ENCODE data around the gene CLOCK.

The CLOCK gene

GRCh38 chr4:55538531-55538930 is 8.2 kb downstream of the CLOCK start:
- Histone ChIP-seq H3F3A (ENCODE audit: low read depth) (0 out of 2 replicates have a peak, but pooled peaks cover 4% of the 10 kb centered on the region), H3K27me3 (ENCODE audit: insufficient read depth, low read length, poor library complexity, severe bottlenecking) (no peaks in the 10 kb centered on the region), H3K36me3 (ENCODE audit: insufficient read depth, low read length) (no peaks in the 10 kb centered on the region), H3K4me1 (ENCODE audit: insufficient read depth, low read length, poor library complexity, severe bottlenecking) (peaks cover 21% of the 10 kb centered on the region), H2AFZ (ENCODE audit: low read length) (no peak overlapping the region), H3K9ac (ENCODE audit: low read depth, low read length, poor library complexity, severe bottlenecking) (no peak overlapping the region), H3K9me2 (replicated peaks; ENCODE audit: low read depth, low read length) (no peaks in the 10 kb centered on the region), H3K4me3 (ENCODE audit: low read length, poor library complexity, severe bottlenecking) (no peak overlapping the region), H3K9me3 (ENCODE audit: insufficient read depth, low read depth, low read length) (no peaks in the 10 kb centered on the region), H3K4me2 (ENCODE audit: low read depth, low read length, poor library complexity, severe bottlenecking) (peak overlapping the region; percentile 43), H3K79me2 (ENCODE audit: insufficient read depth, low read length) (no peaks in the 10 kb centered on the region), H4K20me1 (ENCODE audit: insufficient read depth, low read length, poor library complexity, severe bottlenecking) (peaks cover 8% of the 10 kb centered on the region)
- TF ChIP-seq, protein P1, sequence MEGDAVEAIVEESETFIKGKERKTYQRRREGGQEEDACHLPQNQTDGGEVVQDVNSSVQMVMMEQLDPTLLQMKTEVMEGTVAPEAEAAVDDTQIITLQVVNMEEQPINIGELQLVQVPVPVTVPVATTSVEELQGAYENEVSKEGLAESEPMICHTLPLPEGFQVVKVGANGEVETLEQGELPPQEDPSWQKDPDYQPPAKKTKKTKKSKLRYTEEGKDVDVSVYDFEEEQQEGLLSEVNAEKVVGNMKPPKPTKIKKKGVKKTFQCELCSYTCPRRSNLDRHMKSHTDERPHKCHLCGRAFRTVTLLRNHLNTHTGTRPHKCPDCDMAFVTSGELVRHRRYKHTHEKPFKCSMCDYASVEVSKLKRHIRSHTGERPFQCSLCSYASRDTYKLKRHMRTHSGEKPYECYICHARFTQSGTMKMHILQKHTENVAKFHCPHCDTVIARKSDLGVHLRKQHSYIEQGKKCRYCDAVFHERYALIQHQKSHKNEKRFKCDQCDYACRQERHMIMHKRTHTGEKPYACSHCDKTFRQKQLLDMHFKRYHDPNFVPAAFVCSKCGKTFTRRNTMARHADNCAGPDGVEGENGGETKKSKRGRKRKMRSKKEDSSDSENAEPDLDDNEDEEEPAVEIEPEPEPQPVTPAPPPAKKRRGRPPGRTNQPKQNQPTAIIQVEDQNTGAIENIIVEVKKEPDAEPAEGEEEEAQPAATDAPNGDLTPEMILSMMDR (conservative IDR thresholded peaks at IDR 0.05; ENCODE audit: low read length) = no peak
- no peak for TF ChIP-seq EZH2phosphoT487 (IDR thresholded peaks at IDR 0.05; ENCODE audit: borderline replicate concordance)

GRCh38 chr4:55534306-55534705 is 12.4 kb downstream of the CLOCK start:
- Histone ChIP-seq H3K4me1 (ENCODE audit: insufficient read depth, low read length, poor library complexity, severe bottlenecking) (peaks cover 12% of the 10 kb centered on the region), H4K20me1 (ENCODE audit: insufficient read depth, low read length, poor library complexity, severe bottlenecking) (peaks cover 8% of the 10 kb centered on the region), H3K79me2 (ENCODE audit: insufficient read depth, low read length) (no peaks in the 10 kb centered on the region), H3F3A (ENCODE audit: low read depth) (0 out of 2 replicates have a peak, but pooled peaks cover 4% of the 10 kb centered on the region), H3K27me3 (ENCODE audit: insufficient read depth, low read length, poor library complexity, severe bottlenecking) (no peaks in the 10 kb centered on the region), H3K4me3 (ENCODE audit: low read length, poor library complexity, severe bottlenecking) (no peak overlapping the region), H3K9me2 (replicated peaks; ENCODE audit: low read depth, low read length) (no peaks in the 10 kb centered on the region), H2AFZ (ENCODE audit: low read length) (no peak overlapping the region), H3K9ac (ENCODE audit: low read depth, low read length, poor library complexity, severe bottlenecking) (no peak overlapping the region), H3K4me2 (ENCODE audit: low read depth, low read length, poor library complexity, severe bottlenecking) (no peak overlapping the region), H3K36me3 (ENCODE audit: insufficient read depth, low read length) (no peaks in the 10 kb centered on the region), H3K9me3 (ENCODE audit: insufficient read depth, low read depth, low read length) (no peaks in the 10 kb centered on the region)
- TF ChIP-seq, protein P1 (conservative IDR thresholded peaks at IDR 0.05; ENCODE audit: low read length) = no peak
- TF ChIP-seq EZH2phosphoT487 (IDR thresholded peaks at IDR 0.05; ENCODE audit: borderline replicate concordance) = no peak

- Histone ChIP-seq H3K4me1 (ENCODE audit: insufficient read depth, low read length, poor library complexity, severe bottlenecking) (no peaks in the 10 kb centered on the region), H3K9ac (ENCODE audit: low read depth, low read length, poor library complexity, severe bottlenecking) (no peak overlapping the region), H3K4me3 (ENCODE audit: low read length, poor library complexity, severe bottlenecking) (no peak overlapping the region), H3F3A (ENCODE audit: low read depth) (no peaks in the 10 kb centered on the region), H3K9me3 (ENCODE audit: insufficient read depth, low read depth, low read length) (no peaks in the 10 kb centered on the region), H2AFZ (ENCODE audit: low read length) (no peak overlapping the region), H3K4me2 (ENCODE audit: low read depth, low read length, poor library complexity, severe bottlenecking) (no peak overlapping the region), H3K79me2 (ENCODE audit: insufficient read depth, low read length) (no peaks in the 10 kb centered on the region), H3K9me2 (replicated peaks; ENCODE audit: low read depth, low read length) (no peaks in the 10 kb centered on the region), H3K36me3 (ENCODE audit: insufficient read depth, low read length) (no peaks in the 10 kb centered on the region), H3K27me3 (ENCODE audit: insufficient read depth, low read length, poor library complexity, severe bottlenecking) (no peaks in the 10 kb centered on the region), H4K20me1 (ENCODE audit: insufficient read depth, low read length, poor library complexity, severe bottlenecking) (no peaks in the 10 kb centered on the region)
- TF ChIP-seq EZH2phosphoT487 (IDR thresholded peaks at IDR 0.05; ENCODE audit: borderline replicate concordance) = no peak
- TF ChIP-seq, protein P1 (conservative IDR thresholded peaks at IDR 0.05; ENCODE audit: low read length) = no peak
Observed at GRCh38 chr4:55530691-55531090, 16.0 kb downstream of the CLOCK start.

Data from Loucy (cell line).